Measurements from ENCODE around the gene SETBP1. TPM values are rescaled to one million over a fixed set of nuclear protein-coding genes. Genes with fewer than 3 reads are reported as not detected.

SETBP1 gene
- total RNA-seq, 1 experiment from 2014 or later, result 0.05 TPM

- H3K27ac ChIP-seq (ENCODE audit: low read depth, low read length), result no peak overlapping the region
- no peaks in the 10 kb centered on the region for H3K27me3 ChIP-seq (ENCODE audit: insufficient read depth, low read length)
- no TSS peak for BruUV-seq (replicated peaks)
- no peak overlapping the region for H2AFZ ChIP-seq (ENCODE audit: low read depth, low read length, poor library complexity, severe bottlenecking)
- no peaks in the 10 kb centered on the region for H3K4me1 ChIP-seq (ENCODE audit: control insufficient read depth in 1 of 2, insufficient read depth in 2 of 2, low read length in 2 of 2)
- H3K79me2 ChIP-seq (ENCODE audit: insufficient read depth, low read length), result no peaks in the 10 kb centered on the region
- H3K9me3 ChIP-seq (ENCODE audit: control insufficient read depth in 1 of 2, insufficient read depth in 1 of 2, low read depth in 1 of 2, low read length in 2 of 2), result peaks cover 17 to 20% of the 10 kb centered on the region in 2 experiments; a peak in 2 of 4 replicates
- ATAC-seq, result no peak
- H3K9ac ChIP-seq (ENCODE audit: low read length), result no peak overlapping the region
- intact Hi-C loops (cut with micrococcal nuclease), result no loop called here
- no peaks in the 10 kb centered on the region for H3K9me2 ChIP-seq (ENCODE audit: insufficient read depth)
- CTCF ChIA-PET, result no interaction called here
- no peak overlapping the region for H3K4me2 ChIP-seq (ENCODE audit: low read length)
- POLR2A ChIA-PET, result no interaction called here
- no peaks in the 10 kb centered on the region for H3K36me3 ChIP-seq (ENCODE audit: control insufficient read depth in 1 of 2, insufficient read depth in 2 of 2, low read length in 2 of 2)
- RAD21 ChIA-PET (ENCODE audit: low non-redundant PET in 1 of 2, low total read pairs in 2 of 2, uncharacterized antibody in 2 of 2, unreplicated experiment in 2 of 2), result no interaction called here
- H4K20me1 ChIP-seq (ENCODE audit: insufficient read depth), result no peaks in the 10 kb centered on the region
- no peak for DNase-seq (ENCODE audit: low read depth, low spot score)
- no peak for TF ChIP-seq JUND (IDR thresholded peaks at IDR 0.05)
- no peak for TF ChIP-seq CTCF (IDR thresholded peaks at IDR 0.05 in 2 of 3, conservative IDR thresholded peaks at IDR 0.05 in 1 of 3; ENCODE audit: borderline replicate concordance in 1 of 3, insufficient read depth in 1 of 3, low read depth in 2 of 3, low read length in 2 of 3)
- no peak for TF ChIP-seq EZH2phosphoT487 (IDR thresholded peaks at IDR 0.05; ENCODE audit: borderline replicate concordance)
- no peak for TF ChIP-seq ELF1 (IDR thresholded peaks at IDR 0.05; ENCODE audit: borderline replicate concordance, low read depth)
- no peak for TF ChIP-seq SRF (IDR thresholded peaks at IDR 0.05; ENCODE audit: low read depth)
- no peak for TF ChIP-seq EZH2 (IDR thresholded peaks at IDR 0.05)
- TF ChIP-seq TCF7L2 (IDR thresholded peaks at IDR 0.05; ENCODE audit: borderline replicate concordance, extremely low read depth, insufficient read depth, insufficient read length), result no peak
- TF ChIP-seq, protein P1, sequence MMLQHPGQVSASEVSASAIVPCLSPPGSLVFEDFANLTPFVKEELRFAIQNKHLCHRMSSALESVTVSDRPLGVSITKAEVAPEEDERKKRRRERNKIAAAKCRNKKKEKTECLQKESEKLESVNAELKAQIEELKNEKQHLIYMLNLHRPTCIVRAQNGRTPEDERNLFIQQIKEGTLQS (IDR thresholded peaks at IDR 0.05), result no peak
- no peak for TF ChIP-seq REST (IDR thresholded peaks at IDR 0.05; ENCODE audit: low read depth)
- no peak for TF ChIP-seq FOSL1 (IDR thresholded peaks at IDR 0.05; ENCODE audit: low read depth)
- no peak for TF ChIP-seq SP1 (IDR thresholded peaks at IDR 0.05; ENCODE audit: low read depth)
- no peak for TF ChIP-seq RAD21 (IDR thresholded peaks at IDR 0.05; ENCODE audit: low read depth)
- no peak for TF ChIP-seq SIN3A (IDR thresholded peaks at IDR 0.05; ENCODE audit: low read depth)
- TF ChIP-seq ZFX (IDR thresholded peaks at IDR 0.05), result no peak
- H3K4me3 ChIP-seq (replicated peaks in 1 of 2; ENCODE audit: low read depth in 1 of 2, low read length in 2 of 2), result no peak overlapping the region
Observed at GRCh38 chr18:45006934-45007333, 326.2 kb downstream of the SETBP1 start.
